HG02610 (cell line): Measurements from ENCODE around the gene KCNH5.
"Not testable (repeated sequence)": the region's sequence is repeated elsewhere in the genome, so short reads cannot be mapped to it uniquely, and the experiment has no call there.

Experiments
- ATAC-seq: cut with Tn5 transposase; IDR thresholded peaks from one replicate; pipeline ENCODE4 v1.9.1; 2021; ENCODE audit warnings: mild to moderate bottlenecking, moderate library complexity; ENCODE audit not compliant: unreplicated experiment

KCNH5 gene

DNA sequence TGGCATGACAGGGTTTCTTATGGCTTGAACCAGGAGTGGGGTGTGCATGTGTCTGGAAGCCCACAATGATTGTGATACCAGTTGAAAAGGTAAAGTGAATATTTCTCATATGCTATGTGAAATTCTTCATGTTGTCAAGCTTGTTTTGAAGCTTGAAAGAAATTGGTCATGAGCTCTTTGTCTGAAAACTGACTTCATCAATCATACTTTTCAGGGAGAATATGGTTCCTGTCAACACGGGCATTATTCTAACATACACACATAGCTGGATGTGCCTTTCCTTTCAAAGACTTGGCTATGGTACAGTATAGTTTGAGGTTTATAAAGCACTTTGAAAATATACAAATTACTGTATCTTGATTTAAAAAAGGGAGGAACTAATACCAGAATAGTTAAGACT is 158.8 kb downstream of the KCNH5 start:
- ATAC-seq: no peak

DNA sequence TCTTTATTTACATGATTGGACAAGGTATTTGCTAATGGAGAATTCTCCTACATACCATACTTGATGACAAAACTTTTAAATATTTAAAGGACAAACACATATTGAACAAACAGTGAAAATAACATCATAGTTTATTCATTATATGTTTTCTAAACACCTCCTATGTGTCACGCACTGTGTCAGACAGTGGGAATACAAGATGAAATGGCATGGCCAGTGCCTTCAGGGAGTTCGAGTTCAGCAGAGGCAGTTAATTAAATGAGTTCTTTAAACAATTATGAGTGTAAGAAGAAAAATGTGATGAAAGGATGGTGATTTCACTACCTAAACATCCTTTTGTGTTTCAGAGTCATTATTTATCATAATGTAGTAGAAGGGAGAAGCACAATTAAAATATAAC is 159.8 kb downstream of the KCNH5 start:
- ATAC-seq: no peak

DNA sequence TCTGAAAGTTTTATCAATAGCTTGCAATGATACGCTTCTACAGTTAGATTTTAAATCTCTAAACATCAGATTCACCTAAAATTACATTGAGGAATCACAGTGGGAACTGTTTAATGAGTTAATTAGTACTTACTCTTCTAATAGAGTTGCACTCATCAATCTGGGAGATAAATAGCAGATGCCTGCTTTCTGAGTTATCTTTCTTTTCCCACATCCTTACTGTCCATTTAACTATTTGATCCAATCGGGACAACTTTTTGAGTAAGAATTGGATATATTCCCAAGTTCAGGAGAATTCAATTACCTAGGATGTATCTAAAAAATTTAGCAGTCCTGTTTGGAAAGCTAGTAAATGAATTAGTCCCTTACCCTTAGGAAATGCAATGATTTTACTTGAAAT is 162.3 kb downstream of the KCNH5 start:
- no peak for ATAC-seq

DNA sequence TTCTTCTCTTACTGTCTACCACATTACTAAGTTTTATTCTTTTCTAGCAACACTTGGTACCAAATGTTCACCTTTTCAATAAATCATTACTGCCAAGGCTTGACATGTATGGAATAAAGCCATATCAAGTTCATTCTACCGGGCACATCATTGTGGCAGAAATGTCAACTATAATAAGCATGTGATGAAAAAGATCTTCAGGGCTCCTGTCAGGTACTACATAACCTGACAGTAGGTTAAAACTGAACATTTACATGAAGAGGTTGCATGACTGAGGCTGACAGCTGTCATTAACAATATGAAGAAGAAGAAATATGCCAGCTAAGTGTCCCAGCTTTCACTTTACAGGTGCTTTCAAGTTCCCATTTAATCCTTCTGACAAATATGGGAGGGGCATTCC is 178.9 kb downstream of the KCNH5 start:
- no peak for ATAC-seq

DNA sequence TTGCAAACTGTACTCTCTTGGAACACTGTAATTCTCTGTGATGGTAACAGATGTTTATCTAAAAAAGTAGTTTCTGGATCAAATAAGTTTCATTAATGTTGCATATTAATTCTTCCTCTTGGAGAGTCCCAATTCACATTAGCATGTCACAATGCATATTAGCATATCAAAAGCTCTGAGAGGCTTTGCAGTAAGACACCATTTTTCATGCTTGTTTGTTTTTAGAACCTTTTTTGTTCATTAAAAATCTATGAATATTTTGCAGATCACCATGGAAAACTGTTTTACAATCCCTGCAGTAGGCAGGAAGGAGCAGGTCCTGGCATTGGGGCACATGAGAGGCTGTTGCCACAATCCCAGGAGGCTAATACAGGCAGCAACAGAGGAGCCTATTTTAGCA is 180.7 kb downstream of the KCNH5 start:
- ATAC-seq: no peak

DNA sequence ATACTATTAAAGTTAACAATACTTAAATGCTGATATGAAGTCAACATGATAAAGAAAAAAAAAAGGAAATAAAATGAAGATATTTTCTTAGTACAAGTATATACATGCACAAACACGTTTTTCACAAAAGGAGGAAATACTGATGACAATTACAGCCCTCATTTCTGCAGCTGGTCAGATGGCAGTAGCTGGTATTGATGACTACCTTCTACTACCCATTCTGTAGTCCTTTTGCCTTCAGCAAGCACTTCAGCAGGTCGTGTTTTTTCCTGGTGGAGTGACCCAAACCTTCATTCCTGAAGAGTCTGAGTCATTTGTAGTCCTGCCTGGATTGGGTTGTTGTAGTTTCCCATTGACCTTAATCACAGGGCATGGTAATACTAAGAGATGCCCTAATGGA is 187.2 kb downstream of the KCNH5 start:
- ATAC-seq: not testable (repeated sequence)

DNA sequence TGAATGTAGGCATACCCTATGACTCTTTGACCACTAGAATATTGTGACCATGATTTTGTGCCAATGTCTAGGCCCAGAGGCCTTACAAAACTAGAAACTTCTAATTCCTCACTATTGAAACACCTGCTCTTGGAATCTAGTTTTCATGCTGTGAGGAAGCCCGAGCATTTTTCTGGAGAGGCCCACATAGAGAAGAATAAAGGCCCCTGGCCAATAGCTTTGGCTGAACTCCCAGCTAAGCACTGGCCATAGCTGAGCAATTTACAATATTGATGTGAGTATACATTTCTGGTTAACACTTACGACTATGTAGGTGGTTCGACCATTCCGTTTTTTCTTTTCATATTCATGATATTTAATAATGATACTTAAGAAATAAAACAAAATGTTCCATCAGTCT is 190.3 kb downstream of the KCNH5 start:
- ATAC-seq: no peak

DNA sequence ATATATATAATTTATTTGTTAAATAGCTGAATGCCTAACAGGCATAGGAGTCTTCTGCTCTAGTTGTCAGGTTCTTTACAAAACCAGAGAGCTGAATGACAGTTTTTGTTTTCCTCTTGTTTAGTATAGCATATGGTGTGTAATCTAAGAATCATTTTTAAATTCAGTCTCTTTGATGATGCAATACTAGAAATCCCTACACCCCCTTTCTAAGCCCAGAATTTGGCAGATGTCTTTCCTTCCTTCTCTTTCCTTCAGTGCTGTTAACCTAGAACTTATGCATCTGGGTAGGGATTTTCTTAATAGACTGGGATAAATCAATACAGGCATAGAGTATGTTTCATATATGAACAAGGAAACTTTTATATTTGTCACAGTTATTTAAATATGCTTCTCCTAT is 198.1 kb downstream of the KCNH5 start:
- ATAC-seq: no peak

DNA sequence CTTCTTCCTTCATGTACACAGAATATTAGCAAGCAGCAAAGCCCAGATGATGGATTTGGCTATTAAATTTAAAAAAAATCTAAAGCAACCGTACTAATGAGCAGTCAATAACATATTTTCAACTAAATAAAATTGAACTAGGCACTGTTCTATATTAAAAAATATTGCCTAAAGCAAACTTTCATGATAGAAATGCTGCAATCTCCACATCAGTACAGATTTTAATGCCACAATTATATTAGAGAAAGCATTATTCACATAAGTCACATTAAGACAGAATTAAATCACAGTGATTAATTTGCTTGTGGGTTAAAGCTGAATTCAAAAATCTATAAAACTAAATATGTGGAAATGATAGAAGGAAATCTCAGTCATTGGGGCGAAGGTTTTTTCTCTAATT is 200.7 kb downstream of the KCNH5 start:
- ATAC-seq: no peak

DNA sequence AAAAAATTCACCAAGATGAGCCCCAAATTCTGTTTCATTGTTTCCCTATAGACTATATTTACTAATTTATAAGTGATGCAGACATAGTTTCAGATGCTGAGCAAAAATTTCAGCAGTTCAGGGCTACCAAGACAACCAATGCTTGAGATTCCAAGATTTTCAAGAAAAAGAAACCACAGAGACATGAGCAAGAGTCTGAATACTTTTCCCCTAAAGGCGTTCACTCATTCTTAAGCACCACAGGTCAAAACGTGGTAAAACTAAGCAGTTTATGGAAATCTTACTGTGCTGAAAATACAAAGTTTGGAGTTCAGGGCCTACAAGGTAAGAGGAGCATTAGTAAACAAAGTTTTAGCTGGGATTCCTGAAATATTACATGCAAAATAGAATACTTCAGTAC is 221.2 kb downstream of the KCNH5 start:
- ATAC-seq: no peak

DNA sequence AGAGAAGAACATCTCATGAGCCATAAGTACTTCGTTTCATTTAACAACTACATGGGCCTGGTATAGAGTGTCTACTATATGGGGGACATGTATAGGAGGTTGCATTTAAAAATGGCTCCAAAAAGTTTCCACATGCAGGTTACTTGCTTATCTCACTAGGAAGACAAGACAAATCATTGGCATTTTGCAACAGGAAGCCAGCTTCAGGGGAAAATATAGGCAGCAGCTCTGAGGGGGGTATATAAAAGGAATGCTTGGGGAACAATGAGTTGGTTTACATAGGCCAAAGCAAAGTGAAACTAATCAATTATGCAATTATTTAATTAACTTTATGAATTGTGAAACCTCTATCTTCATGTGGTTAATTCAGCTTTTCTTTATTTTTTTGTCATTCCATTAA is 225.3 kb downstream of the KCNH5 start:
- ATAC-seq: no peak

DNA sequence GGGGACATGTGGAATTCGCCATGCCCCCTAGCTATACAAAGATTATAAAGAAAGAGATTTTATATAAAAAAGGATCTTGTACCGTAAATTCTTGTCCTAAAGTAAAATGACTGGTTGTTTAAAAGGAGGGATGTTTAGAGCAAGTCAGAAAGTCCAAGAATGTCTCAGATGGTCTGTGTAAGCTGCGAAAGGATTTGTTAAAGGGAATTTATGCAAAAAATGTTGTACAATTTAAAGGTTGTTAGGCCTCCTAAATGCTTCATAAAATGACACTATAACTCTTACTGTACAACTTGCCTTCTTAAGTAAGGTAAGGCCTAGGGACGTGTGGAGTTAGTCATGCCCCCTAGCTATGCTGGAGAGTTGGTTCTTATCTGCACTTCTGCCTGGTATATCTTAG is 237.6 kb downstream of the KCNH5 start:
- ATAC-seq: no peak

DNA sequence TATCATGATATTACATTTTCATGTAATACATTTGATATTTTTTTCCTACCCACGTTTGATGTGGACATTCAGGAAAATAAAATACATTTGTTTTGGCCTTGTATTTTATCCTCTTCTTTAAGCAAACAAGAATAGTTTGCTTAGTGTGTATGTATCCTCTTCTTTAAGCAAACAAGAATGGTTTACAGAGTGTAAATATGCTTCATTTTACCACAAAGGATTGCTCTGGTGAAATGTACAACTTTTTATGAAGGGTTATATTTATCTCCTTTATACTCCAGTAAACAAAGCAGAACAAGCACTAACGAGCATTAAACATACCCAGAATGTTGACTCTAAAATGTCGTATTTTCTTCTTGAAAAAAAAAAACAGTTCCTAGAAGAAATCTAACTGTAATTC is 244.7 kb downstream of the KCNH5 start:
- ATAC-seq: no peak

DNA sequence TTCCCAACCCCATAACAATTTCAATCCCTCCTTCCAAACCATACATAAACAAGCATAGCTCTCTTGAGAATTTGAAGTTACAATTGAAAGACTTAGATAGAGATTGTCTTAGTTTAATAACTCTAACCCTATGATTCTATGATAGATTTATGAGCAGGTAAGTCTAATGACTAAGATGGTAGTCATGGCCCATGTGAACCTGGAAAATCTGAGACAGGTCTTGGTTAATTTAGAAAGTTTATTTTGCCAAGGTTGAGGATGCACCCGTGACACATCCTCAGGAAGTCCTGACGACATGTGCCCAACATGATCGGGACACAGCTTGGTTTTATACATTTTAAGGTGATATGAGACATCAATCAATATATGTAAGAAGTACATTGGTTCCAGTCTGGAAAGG is 248.8 kb downstream of the KCNH5 start:
- no peak for ATAC-seq

DNA sequence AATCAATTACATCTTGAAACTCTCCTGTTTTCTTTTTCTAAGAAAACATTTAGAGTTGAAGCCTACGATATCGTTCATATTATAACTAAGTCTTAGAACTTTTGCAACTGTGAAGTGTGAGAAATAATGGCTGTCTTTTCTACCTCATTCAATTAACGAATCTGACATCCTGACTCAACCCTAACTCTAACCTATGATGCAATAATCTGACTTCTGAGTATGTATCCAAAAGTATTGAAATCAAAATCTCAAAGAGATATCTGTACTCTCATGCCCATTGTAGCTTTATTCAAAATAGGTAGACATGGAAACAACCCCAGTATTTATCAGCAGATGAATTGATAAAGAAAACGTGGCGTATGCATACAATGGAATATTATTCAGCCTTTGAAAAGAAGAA is 252.7 kb downstream of the KCNH5 start:
- ATAC-seq: no peak

DNA sequence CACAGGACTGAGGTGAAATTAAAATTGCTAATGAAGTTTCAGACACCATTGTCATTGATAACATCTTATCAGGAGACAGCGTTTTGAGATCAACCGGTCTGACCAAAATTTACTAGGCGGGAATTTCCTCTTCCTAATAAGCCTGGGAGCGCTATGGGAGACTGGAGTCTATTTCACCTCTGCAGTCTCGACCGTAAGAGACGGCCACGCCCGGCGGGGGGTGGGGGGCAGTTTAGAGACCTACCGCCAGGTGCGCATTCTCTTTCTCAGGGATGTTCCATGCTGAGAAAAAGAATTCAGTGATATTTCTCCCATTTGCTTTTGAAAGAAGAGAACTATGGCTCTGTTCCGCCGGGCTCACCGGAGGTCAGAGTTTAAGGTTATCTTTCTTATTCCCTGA is 263.9 kb downstream of the KCNH5 start:
- not testable (repeated sequence) for ATAC-seq

DNA sequence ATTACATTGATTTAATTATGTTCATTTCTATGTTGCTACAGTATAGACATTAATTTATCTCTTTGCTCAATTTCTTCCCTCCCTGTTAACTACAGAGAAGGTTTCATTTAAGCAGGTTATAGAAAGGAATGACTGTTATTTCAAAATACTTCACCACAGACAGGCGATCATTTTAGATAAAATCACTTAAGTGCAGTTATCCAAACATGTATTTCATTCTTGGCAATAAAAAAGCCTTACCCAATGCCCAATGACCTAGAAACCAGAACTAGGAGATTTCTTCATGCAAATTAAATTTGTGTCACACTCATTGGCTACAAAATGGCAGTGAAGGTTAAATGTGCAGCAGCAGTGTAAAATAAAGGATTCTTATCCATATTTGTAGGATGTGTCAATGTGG is 266.4 kb downstream of the KCNH5 start:
- no peak for ATAC-seq

DNA sequence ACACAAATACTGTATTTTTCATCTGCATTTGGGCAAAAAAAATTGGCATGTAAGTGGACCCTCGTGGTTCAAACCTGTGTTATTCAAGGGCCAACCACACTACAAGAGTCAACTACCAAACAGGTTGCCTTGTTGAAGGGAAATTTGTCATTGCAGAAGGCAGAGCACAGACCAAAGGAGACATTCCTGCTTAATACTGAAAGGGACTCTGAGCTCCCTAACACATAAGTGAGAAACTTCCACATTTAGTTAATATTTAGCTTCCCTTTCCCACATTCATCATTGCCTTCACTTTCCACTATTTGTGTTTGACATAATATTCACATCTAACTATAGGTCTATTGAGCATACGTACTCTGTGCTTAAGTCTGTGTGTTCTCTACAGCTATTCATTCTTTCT is 266.9 kb downstream of the KCNH5 start:
- ATAC-seq: no peak

DNA sequence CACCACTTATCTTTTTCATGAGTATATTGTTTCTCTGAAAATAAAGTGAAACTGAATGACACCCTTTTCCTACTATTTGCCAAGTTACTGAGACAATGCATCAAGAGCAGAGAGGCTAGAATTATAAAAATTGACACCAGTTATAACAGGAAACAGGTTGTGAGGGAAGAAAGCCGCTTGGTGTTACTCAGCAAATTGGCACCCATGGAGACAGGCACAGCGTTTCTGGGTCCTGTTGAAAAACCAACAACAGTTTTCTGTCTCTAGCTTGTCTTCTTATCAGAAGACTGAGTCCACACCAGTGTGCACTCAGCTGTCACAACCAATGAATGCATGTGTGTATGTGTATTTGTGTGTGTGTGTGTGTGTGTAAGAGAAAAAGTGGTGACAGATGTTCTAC is 267.7 kb downstream of the KCNH5 start:
- no peak for ATAC-seq

DNA sequence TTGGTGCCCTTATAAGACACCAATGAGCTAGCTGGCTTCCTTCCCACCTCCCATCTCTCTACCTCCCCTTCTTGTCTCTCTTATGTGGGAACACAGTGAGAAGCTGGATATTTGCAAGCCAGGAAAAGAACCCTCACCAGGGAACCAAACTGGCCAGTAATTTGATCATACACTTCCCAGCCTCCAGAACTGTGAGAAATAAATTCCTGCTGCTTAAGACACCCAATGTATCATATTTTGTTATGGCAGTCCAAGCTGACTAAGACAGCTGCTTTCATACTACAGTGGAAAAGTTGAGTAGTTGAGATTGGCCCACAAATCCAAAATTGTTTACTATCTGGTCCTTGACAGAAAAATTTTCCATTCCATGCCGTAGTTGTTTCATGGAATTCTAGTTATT is 269.0 kb downstream of the KCNH5 start:
- ATAC-seq: no peak

DNA sequence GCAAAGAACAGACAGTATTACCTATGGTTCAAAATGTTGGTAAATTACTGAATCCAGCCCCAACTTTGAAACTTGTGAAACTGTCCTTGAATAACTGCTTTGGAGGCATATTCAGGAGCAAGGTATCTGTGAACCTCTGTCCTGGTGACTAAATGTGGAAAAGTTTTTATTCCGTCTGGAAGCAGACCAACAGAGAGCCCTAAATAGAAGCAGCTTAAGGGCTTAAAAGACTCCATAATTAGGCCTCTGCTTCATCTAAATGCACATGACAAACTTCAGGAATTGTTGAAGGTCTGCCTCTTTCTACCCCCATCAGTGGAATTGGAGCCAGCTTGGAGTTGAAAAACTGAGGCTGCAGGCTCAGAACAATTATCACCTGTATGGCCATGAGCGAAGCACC is 276.5 kb downstream of the KCNH5 start:
- no peak for ATAC-seq

DNA sequence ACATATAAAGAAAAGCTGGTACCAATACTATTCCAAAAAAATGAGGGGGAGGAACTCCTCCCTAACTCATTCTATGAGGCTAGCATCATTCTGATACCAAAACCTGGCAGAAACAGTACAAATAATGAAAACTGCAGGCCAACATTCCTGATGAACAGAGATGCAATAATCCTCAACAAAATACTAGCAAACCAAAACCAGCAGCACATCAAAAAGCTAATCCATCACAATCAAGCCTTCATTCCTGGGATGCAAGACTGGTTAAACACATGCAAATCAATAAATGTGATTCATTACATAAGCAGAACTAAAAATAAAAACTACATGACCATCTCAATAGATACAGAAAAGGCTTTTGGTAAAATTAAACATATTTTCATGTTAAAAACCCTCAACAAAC is 281.3 kb downstream of the KCNH5 start:
- no peak for ATAC-seq

DNA sequence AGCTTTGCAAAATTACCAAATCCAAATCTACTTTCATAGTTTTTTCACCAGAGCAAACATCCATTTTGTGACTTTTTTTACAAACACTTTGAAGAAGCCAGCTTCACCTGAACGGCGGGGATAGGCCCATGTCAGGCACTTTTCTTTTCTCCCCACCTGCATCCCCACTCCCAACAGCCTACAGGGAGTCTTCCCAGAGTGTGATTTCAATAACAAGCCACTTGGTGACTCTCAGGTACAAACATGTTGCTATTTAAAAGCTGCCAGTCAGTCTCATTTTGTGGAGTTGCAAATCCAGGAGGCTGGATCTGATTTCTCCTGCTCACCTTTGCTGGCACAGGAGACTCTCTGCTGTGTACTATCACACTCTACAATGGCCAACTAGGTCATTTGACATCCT is 285.5 kb downstream of the KCNH5 start:
- ATAC-seq: no peak

DNA sequence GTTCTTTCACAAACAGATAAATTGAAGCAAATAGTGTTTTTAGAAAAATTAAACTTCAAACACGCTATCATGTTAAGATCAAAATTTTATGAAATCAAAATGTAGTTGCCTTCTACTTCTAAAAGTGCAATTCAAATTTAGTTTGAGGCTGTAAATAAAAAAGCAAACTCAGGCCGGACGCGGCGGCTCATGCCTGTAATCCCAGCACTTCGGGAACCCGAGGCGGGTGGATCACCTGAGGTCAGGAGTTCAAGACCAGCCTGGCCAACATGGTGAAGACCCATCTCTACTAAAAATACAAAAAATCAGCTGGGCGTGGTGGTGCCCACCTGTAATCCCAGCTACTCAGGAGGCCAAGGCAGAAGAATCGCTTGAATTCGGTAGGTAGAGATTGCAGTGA is 298.4 kb downstream of the KCNH5 start:
- ATAC-seq: not testable (repeated sequence)
